ENCODE data around the gene CA5B. TPM values are rescaled to one million over a fixed set of nuclear protein-coding genes. Genes with fewer than 3 reads are reported as not detected.
A peak's percentile ranks its signal among the peaks of the same experiment; 100 is the strongest.
"Not testable (repeated sequence)": the region's sequence is repeated elsewhere in the genome, so short reads cannot be mapped to it uniquely, and the experiment has no call there.

CA5B gene
- total RNA-seq: 1 to 10 TPM in 3 of 4 donors, under 1 TPM in 1; 0.91 to 2.7 (median 1.5) TPM
- under 1 TPM; 0.25 to 0.60 (median 0.57) TPM for polyA plus RNA-seq
- long read RNA-seq, donor 1, partial matches to known transcripts: 0 of 1 reads
- long read RNA-seq, donor 1, other reads (novel, unspliced or antisense): 1 of 1 reads
- long read RNA-seq, donor 2, partial matches to known transcripts: 0 of 4 reads
- long read RNA-seq, donor 2, other reads (novel, unspliced or antisense): 4 of 4 reads

- H3K9me3 ChIP-seq: no peaks in the 10 kb centered on the region
- TF ChIP-seq CTCF (IDR thresholded peaks at IDR 0.05): no peak
- intact Hi-C loops (cut with DNase I): no loop called here
- H3K4me1 ChIP-seq: no peaks in the 10 kb centered on the region
- H3K27me3 ChIP-seq (ENCODE audit: insufficient read depth in 3 of 3, low read length in 2 of 3): no peaks in the 10 kb centered on the region
- ATAC-seq (peak; percentile 99), DNase-seq (peak; percentile 93 to 96)
- 9 to 23% (median 11%) methylated on average over 19 to 55 of the region's 55 CpGs for WGBS, 3 donors
- no peak within 1 kb of the TSS for H3K27ac ChIP-seq
- H3K36me3 ChIP-seq (ENCODE audit: insufficient read depth in 1 of 2, low read depth in 1 of 2): no peaks in the 10 kb centered on the region
- H3K4me3 ChIP-seq: peak within 1 kb of the TSS; percentile 62
Observed at GRCh38 chrX:15737959-15738902, at the start of gene CA5B. TSS of gene CA5B (plus strand) at chrX:15738270. CDS start at chrX:15750024, 11,754 bp downstream.

GRCh38 chrX:15694941-15695451, 43.1 kb upstream of the CA5B start:
- intact Hi-C loops (cut with DNase I): no loop called here
- H3K4me1 ChIP-seq: peaks cover 13% of the 10 kb centered on the region
- DNase-seq (no peak), ATAC-seq (peak; percentile 78 to 94 (median 85))
- no peak for TF ChIP-seq CTCF (IDR thresholded peaks at IDR 0.05)
- 42 to 77% (median 53%) methylated on average over 6 of the region's 6 CpGs for WGBS, 3 donors
- peak overlapping the region; percentile 60 for H3K27ac ChIP-seq
- peaks cover 0 to 54% of the 10 kb centered on the region in 2 donors for H3K36me3 ChIP-seq (ENCODE audit: insufficient read depth in 1 of 2, low read depth in 1 of 2)
- no peak overlapping the region for H3K4me3 ChIP-seq
- no peaks in the 10 kb centered on the region for H3K27me3 ChIP-seq (ENCODE audit: insufficient read depth in 3 of 3, low read length in 2 of 3)
- no peaks in the 10 kb centered on the region for H3K9me3 ChIP-seq

- Histone ChIP-seq H3K27me3 (ENCODE audit: insufficient read depth in 3 of 3, low read length in 2 of 3) (no peaks in the 10 kb centered on the region), H3K36me3 (ENCODE audit: insufficient read depth in 1 of 2, low read depth in 1 of 2) (peaks cover 0 to 41% of the 10 kb centered on the region in 2 donors), H3K27ac (no peak overlapping the region), H3K9me3 (no peaks in the 10 kb centered on the region), H3K4me1 (peaks cover 13% of the 10 kb centered on the region), H3K4me3 (no peak overlapping the region)
- 83 to 99% (median 99%) methylated on average over 3 of the region's 3 CpGs for WGBS, 3 donors
- no peak for TF ChIP-seq CTCF (IDR thresholded peaks at IDR 0.05)
- ATAC-seq (no peak), DNase-seq (no peak)
- intact Hi-C loops (cut with DNase I): no loop called here
Observed at GRCh38 chrX:15696516-15696915, 41.6 kb upstream of the CA5B start.

GRCh38 chrX:15702488-15703371, 35.3 kb upstream of the CA5B start:
- 83 to 93% (median 92%) methylated on average over 29 to 40 of the region's 40 CpGs for WGBS, 3 donors
- TF ChIP-seq CTCF (IDR thresholded peaks at IDR 0.05): no peak
- no peaks in the 10 kb centered on the region for H3K27me3 ChIP-seq (ENCODE audit: insufficient read depth in 3 of 3, low read length in 2 of 3)
- H3K9me3 ChIP-seq: no peaks in the 10 kb centered on the region
- H3K36me3 ChIP-seq (ENCODE audit: insufficient read depth in 1 of 2, low read depth in 1 of 2): peaks cover 0 to 10% of the 10 kb centered on the region in 2 donors
- H3K4me3 ChIP-seq: no peak overlapping the region
- no peaks in the 10 kb centered on the region for H3K4me1 ChIP-seq
- intact Hi-C loops (cut with DNase I): no loop called here
- ATAC-seq (peak; percentile 42 to 90 (median 88)), DNase-seq (peak; percentile 21 to 76)
- H3K27ac ChIP-seq: no peak overlapping the region

- DNase-seq; H3K27me3 ChIP-seq (ENCODE audit: insufficient read depth in 3 of 3, low read length in 2 of 3); H3K27ac ChIP-seq; H3K4me1 ChIP-seq; H3K36me3 ChIP-seq (ENCODE audit: insufficient read depth in 1 of 2, low read depth in 1 of 2); H3K9me3 ChIP-seq; H3K4me3 ChIP-seq; intact Hi-C loops (cut with DNase I): not testable (repeated sequence)
- ATAC-seq: peak in 3 of 4 donors; percentile 28 to 70 (median 65)
- no CpG with 5 or more reads among the region's 5 CpGs for WGBS, 3 donors
Observed at GRCh38 chrX:15703809-15704208, 34.3 kb upstream of the CA5B start.

GRCh38 chrX:15704273-15704672, 33.8 kb upstream of the CA5B start:
- not testable (repeated sequence) for ATAC-seq, H3K9me3 ChIP-seq
- WGBS, 3 donors: 62 to 87% (median 84%) methylated on average over 5 of the region's 8 CpGs

More at GRCh38 chrX:15704273-15704672, 33.8 kb upstream of the CA5B start:
- intact Hi-C loops (cut with DNase I); H3K27me3 ChIP-seq (ENCODE audit: insufficient read depth in 3 of 3, low read length in 2 of 3); H3K4me1 ChIP-seq; H3K4me3 ChIP-seq; H3K36me3 ChIP-seq (ENCODE audit: insufficient read depth in 1 of 2, low read depth in 1 of 2); DNase-seq; H3K27ac ChIP-seq: not testable (repeated sequence)

Data from psoas muscle (tissue), 8 donors.